HG02938 (cell line): Measurements from ENCODE around the gene C10orf90.

ENCODE experiments used
- ATAC-seq: cut with Tn5 transposase; IDR thresholded peaks from one replicate; pipeline ENCODE4 v1.9.1; 2021; ENCODE audit warnings: mild to moderate bottlenecking, moderate library complexity; ENCODE audit not compliant: unreplicated experiment

Gene C10orf90

DNA sequence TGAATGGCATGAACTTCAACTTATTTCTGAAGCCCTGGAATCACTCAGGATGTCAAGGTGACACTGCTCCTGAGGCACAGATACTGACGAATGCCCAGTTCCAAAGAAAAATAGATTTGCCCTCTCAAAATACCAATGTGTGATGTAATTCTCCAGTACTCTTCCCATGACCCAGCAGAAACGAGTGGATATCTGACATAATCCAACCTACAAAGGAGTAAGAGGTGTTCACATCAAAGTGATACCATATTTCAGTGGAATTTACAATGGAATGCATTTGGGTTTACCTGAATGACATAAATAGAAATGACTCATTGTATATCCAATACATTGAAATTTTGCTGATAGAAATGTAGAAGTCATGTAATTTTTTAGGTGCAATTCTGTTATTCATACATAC, 161.3 kb downstream of the C10orf90 start:
- no peak for ATAC-seq

DNA sequence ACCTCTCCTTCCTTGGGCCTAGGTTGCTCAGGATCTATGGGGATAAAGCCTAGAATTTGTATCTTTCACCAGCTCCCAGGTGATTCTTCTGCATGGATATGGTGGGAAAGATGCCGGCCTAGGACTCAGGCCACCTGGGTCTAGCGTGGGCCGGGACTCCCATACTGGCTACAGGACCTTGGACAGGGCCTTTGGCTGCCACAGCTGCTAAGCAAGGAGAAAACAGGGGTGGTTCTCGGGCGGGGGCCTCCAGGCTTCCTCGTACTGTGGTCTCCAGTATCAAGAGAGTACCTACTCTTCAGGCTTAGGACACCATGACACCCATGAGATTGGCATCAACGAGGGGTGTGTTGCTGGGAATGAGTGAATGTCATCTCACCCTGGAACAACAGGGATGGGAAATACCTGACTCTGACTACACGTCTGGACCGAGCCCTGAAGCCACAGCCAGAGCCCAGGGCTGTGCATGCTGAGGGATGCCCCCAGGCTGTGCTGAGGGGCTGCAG, 161.9 kb downstream of the C10orf90 start:
- no peak for ATAC-seq

DNA sequence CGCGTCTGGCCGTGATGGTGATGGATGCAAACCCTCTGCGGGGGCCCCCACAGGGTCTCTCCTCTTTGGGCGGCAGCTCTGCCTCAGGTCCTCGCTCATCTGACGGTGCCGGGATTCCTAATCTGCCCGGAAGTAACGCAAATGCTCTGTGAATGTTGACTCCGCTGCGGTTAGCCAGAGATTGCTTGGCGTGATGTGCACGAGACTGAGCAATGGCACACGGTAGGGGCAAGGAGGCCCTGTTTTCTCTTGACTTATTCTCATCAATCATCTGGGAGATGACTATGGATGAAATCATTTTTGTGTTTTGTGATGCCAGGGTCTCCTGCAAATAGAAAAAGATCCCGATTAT, 165.8 kb downstream of the C10orf90 start:
- no peak for ATAC-seq

GRCh38 chr10:126504063-126504760, 166.3 kb downstream of the C10orf90 start:
- ATAC-seq: peak; percentile 86

DNA sequence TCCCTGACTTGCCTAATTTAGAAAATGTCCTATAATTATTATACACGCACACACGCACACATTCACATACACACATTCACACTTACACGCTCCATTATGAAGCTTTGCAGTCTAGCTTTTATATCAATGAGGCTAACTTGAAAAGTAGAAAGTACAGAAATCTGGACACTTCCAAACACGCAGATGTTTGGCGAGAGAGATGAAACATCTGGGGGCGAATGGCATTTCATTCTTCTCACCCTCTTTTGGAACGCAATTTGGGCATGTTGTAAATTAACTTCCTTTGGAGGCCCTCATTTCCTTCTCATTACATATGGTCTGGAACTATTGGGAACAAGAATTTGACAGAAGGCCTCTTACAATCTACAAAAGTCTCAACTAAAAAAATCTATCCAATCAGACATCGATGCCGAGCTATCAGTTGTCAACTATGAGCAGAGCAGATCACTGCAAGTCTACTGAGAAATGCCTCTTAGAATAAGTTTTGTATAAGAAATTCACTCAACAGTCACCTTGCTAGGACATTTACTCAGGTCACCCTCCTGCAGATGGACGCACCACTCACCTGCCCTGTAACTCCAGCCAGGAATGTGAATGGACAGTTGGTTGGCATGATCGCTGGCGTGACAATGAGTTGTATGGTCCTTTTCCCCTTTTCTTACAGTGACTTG, 167.0 kb downstream of the C10orf90 start:
- no peak for ATAC-seq

GRCh38 chr10:126502441-126502840, 168.1 kb downstream of the C10orf90 start:
- no peak for ATAC-seq

- ATAC-seq: no peak
These were observed 168.7 kb downstream of the C10orf90 start for GRCh38 chr10:126501828-126502227.

DNA sequence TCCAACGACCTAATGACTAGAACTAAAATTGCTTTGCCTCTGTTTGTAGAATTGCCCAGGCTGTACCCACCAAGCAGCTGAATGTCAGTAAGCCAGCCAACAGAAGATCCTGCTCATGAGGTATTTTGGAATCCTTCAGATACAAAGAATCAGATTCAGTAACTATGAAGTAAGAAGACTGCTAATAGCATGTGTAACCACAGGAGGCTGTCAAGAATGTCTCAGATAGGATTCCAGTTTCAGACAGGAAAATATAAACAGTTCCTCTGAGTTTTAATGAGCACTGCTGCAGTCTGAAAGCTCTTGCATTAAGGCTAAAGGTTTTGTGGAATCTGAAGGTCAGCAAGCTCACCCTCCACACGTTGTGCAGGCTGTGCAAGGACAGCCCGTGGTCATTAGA, 169.6 kb downstream of the C10orf90 start:
- no peak for ATAC-seq

DNA sequence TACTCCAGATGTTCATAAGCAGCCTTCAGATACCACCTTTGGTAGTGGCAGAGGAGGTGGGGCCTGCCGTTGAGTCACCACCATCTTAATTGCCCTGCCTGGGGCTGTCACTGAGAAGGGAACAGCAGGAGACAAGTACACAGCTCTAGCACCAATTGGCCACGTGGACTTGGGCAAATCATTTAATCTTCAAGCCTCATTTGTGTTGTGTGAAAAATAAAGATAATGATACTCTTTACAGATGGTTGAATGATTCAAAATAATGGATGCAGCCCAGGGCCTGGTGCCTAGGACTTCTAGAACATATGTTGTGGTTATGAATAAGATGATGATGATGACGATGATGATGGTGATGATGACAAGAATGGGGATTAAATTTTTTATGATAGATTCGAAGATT, 170.3 kb downstream of the C10orf90 start:
- ATAC-seq: no peak

GRCh38 chr10:126499744-126500143, 170.7 kb downstream of the C10orf90 start:
- no peak for ATAC-seq

DNA sequence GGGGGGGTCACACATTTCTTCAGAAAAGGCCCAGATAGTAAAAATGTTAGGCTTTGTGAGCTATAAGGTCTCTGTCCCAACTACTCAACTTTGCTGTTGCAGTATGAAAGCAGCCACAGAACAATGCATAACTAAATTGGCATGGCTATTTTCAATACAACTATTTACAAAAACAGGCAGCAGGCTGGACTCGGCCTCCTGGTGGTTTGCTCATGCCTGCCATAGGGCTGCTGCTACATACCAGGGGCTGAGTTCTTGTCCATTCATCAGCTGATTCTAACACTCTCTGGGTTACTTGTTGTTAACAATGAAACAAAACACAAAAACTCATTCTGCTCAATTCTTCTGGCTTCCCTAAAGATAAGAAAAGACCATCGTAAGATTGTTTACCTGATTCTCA, 172.8 kb downstream of the C10orf90 start:
- ATAC-seq: no peak

DNA sequence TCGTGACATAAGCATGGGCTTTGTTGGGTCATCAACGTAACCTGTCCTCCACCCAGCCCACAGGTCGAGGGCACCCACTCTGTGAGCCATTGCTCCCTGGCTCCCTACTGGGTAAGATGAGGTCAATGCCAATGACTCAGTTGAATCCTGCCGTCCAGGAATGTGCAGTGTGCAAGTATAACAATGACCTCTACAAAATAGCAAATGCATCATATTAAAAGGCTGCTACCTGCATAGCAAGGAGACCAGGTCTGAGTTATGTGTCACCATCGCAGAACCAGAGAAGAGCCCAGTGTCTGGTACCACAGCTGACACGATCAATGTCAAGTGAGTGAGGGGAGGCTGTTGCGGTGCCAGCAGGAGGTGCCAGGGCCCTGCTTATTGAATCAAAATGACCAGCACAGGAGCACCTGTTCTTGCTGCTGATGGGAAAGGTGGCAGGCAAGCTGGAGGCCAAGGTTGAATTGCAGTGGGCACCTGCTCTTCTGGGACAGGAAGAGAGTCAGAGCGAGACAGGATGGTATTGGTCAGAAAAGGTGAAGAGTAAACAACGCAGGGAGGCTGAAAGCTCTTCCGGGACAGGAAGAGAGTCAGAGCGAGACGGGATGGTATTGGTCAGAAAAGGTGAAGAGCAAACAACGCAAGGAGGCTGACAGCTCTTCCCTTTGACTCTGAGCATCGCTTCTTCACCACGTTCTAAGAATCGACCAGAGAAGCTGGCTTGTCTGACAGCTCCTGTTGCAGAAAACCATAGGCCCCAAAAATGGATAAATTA, 173.5 kb downstream of the C10orf90 start:
- no peak for ATAC-seq

GRCh38 chr10:126491476-126491875, 179.0 kb downstream of the C10orf90 start:
- no peak for ATAC-seq

GRCh38 chr10:126481181-126481580, 189.3 kb downstream of the C10orf90 start:
- no peak for ATAC-seq

- ATAC-seq: no peak
These were observed 189.8 kb downstream of the C10orf90 start for GRCh38 chr10:126480648-126481047.

GRCh38 chr10:126479280-126479895, 191.1 kb downstream of the C10orf90 start:
- no peak for ATAC-seq

DNA sequence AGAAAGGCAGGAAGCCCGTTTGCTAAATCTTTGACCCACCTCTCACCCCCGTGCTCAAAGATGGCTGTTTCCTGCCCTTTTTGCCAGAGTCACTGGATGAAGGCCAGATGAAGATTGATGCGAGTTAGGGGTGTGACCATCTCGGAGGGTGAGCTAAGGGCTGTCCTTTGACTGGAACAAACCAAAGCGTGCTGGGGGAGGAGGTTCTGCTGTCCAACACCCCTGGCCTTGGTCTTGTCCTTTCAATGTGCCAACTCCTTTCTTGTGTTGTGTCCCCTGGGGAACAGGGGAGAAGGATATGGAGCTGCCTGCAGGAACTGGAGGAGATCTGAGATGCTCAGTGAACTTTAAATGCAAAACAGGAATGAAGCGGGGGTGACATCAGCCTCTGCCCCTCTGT, 191.9 kb downstream of the C10orf90 start:
- no peak for ATAC-seq

GRCh38 chr10:126476246-126476645, 194.2 kb downstream of the C10orf90 start:
- no peak for ATAC-seq

DNA sequence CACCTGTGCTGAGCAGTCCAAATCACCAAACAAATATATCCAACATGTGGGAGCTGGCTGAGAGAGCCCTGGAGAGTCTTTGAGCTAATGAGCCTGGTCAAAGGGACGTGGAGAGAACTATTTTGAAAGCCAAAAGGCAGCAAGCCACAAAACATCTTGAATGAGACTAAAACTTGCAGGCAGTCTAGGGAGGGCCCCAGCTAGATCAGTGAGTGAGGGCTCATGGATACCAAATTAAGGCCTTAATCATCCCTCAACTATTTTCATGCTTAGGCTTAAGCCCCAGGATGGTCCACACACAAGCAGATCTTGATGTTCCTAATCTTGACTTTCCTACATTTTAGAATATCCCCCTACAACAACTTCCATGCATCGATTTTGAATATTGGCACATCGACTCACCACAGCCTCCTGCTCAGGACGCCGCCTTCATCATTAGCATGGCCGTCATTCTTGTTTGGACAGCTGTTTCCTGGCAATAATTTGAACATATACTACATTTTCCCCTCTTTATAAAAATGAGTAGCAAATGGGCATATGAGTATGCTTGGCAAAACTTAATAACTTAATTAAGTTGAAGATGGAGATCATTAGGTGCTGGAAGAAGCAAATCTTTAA, 195.3 kb downstream of the C10orf90 start:
- ATAC-seq: no peak

DNA sequence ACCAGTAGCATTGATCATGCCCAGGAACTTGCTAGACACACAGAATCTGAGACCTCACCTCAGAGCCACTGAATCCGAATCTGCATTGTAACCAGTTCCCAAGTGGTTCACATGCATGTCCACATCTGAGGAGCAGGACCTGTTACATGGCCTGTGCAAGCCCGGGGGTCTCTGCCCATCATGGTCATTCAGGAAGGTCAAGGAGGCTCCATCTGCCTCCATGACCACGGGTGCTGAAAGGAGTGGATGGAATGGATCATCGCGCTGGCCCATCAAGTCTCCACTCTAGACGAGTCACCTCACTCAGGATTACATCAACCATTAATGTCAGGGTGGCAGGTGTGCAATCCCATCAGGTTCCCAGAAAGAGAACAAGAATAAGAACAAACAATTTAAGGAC, 196.5 kb downstream of the C10orf90 start:
- no peak for ATAC-seq

DNA sequence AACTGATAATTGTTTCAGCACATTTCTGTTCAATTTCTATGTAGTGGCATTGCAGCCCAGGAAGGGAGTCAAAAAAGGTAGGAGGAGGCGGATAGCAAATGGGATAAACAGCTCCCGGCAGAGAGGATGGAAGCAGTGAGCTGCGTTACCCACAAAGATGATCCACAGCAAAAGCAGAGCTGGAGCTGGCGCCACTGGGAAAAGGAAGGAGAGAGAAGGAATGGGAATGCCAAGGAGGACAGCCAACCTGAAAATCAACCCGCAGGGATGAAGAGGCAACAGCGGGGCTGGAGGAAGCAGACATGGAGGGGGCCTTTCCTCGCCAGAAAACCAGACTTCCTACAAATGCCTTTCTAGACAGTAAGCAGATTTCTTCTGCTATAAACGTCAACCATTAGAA, 199.5 kb downstream of the C10orf90 start:
- ATAC-seq: no peak
